GM23338 (cell line): ENCODE measurements around the gene TUBGCP2. TPM values are rescaled to one million over a fixed set of nuclear protein-coding genes. Genes with fewer than 3 reads are reported as not detected.

Experiments used
- ATAC-seq: fragments of 200-7000 bp; cut with Tn5 transposase; 3 replicates; pipeline ENCODE4 v1.9.1; 2020
- DNase-seq: peaks from one replicate; pipeline ENCODE4 v3.0.0-alpha.2; 2015; ENCODE audit warnings: low spot score
- H2AFZ ChIP-seq: fragments of 200-600 bp; sonication (generic); 2 replicates; pipeline ENCODE4 v1.8.0; 2016; ENCODE audit warnings: antibody characterized with exemption, mild to moderate bottlenecking, moderate library complexity
- H3F3A ChIP-seq: fragments of 200-600 bp; sonication (generic); replicated peaks from 2 replicates; pipeline ENCODE4 v1.8.0; 2017; ENCODE audit warnings: antibody characterized with exemption, mixed run types, low read depth
- H3K27ac ChIP-seq: fragments of 200-600 bp; sonication (generic); 2 replicates; pipeline ENCODE4 v1.6.1; 2016; ENCODE audit warnings: low read depth
- H3K27me3 ChIP-seq: fragments of 200-600 bp; sonication (generic); 2 replicates; pipeline ENCODE4 v1.8.0; 2016; ENCODE audit warnings: mild to moderate bottlenecking, mixed run types, moderate library complexity; ENCODE audit not compliant: insufficient read depth
- H3K36me3 ChIP-seq: fragments of 200-600 bp; sonication (generic); 2 replicates; pipeline ENCODE4 v1.8.0; 2016; ENCODE audit warnings: mild to moderate bottlenecking; ENCODE audit not compliant: insufficient read depth
- H3K4me1 ChIP-seq: fragments of 200-600 bp; sonication (generic); 2 replicates; pipeline ENCODE4 v1.8.0; 2016; ENCODE audit warnings: mild to moderate bottlenecking, moderate library complexity; ENCODE audit not compliant: insufficient read depth
- H3K4me2 ChIP-seq: fragments of 200-600 bp; sonication (generic); 2 replicates; pipeline ENCODE4 v1.7.1; 2017; ENCODE audit warnings: mixed run types
- H3K4me3 ChIP-seq: fragments of 200-600 bp; sonication (generic); 2 replicates; pipeline ENCODE4 v1.6.1; 2016; ENCODE audit warnings: mixed run types
- H3K79me2 ChIP-seq: fragments of 200-600 bp; sonication (generic); replicated peaks from 2 replicates; pipeline ENCODE4 v1.8.0; 2017; ENCODE audit warnings: mild to moderate bottlenecking; ENCODE audit not compliant: insufficient read depth
- H3K9me2 ChIP-seq: fragments of 200-600 bp; sonication (generic); 2 replicates; pipeline ENCODE4 v1.8.0; 2017; ENCODE audit not compliant: insufficient read depth
- H4K20me1 ChIP-seq: fragments of 200-600 bp; sonication (generic); replicated peaks from 2 replicates; pipeline ENCODE4 v1.8.0; 2017; ENCODE audit warnings: mild to moderate bottlenecking; ENCODE audit not compliant: insufficient read depth
- H3K27ac Mint-ChIP-seq: 2 replicates; pipeline ENCODE4 v1.8.0; 2020; ENCODE audit warnings: inconsistent platforms, mild to moderate bottlenecking, moderate library complexity, mixed read lengths
- H3K27me3 Mint-ChIP-seq: 3 replicates; pipeline ENCODE4 v1.8.0; 2022; ENCODE audit warnings: low read depth, mild to moderate bottlenecking, moderate library complexity, mixed read lengths, inconsistent platforms; ENCODE audit not compliant: insufficient read depth, poor library complexity
- H3K36me3 Mint-ChIP-seq: 3 replicates; pipeline ENCODE4 v1.8.0; 2021; ENCODE audit warnings: low read depth, mild to moderate bottlenecking, inconsistent platforms, moderate library complexity, mixed read lengths
- H3K4me1 Mint-ChIP-seq: 3 replicates; pipeline ENCODE4 v1.8.0; 2020; ENCODE audit warnings: mild to moderate bottlenecking, inconsistent platforms, mixed read lengths
- H3K4me3 Mint-ChIP-seq: 3 replicates; pipeline ENCODE4 v1.8.0; 2021; ENCODE audit warnings: moderate library complexity, mild to moderate bottlenecking, inconsistent platforms, mixed read lengths
- H3K9me3 Mint-ChIP-seq: 3 replicates; pipeline ENCODE4 v1.8.0; 2020; ENCODE audit warnings: moderate library complexity, mild to moderate bottlenecking, inconsistent platforms, mixed read lengths
- CREB1 ChIP-seq: fragments of 250-450 bp; sonication (Bioruptor Pico); IDR thresholded peaks from 2 replicates; pipeline ENCODE4 v1.5.0; 2020; ENCODE audit warnings: low read depth, mild to moderate bottlenecking, moderate library complexity
- POLR2AphosphoS5 ChIP-seq: IDR thresholded peaks from 2 replicates; pipeline ENCODE4 v1.6.1; 2016; ENCODE audit warnings: antibody characterized with exemption, low read depth
- STAT1 ChIP-seq: IDR thresholded peaks from one replicate; pipeline ENCODE4 v1.6.1; 2016; ENCODE audit warnings: antibody characterized with exemption; ENCODE audit not compliant: unreplicated experiment
- ZNF114 ChIP-seq: fragments of 250-450 bp; sonication (Bioruptor Pico); IDR thresholded peaks from 2 replicates; pipeline ENCODE4 v1.5.0; 2020; ENCODE audit warnings: mild to moderate bottlenecking, moderate library complexity
- ZNF331 ChIP-seq: fragments of 250-450 bp; sonication (Bioruptor Pico); IDR thresholded peaks from 2 replicates; pipeline ENCODE4 v1.5.0; 2020; ENCODE audit warnings: low read depth, mild to moderate bottlenecking, moderate library complexity
- ZNF462 ChIP-seq: fragments of 250-450 bp; sonication (Bioruptor Pico); IDR thresholded peaks from 2 replicates; pipeline ENCODE4 v1.5.0; 2020; ENCODE audit warnings: mild to moderate bottlenecking, moderate library complexity
- polyA plus RNA-seq: library from polyadenylated mRNA; unstranded; fragments of >200 nt; fragmentation: Nextera tagmentation; extraction: Ambion mirVana; gene quantifications from 2 replicates; pipeline ENCODE4 v1.2.1, GENCODE V29; 2016
- total RNA-seq: library from RNA; depleted of rRNA; stranded (reverse); fragments of >200 nt; shearing (Covaris generic); gene quantifications from 2 replicates; pipeline ENCODE4 v1.2.3, GENCODE V29; 2014
- TF ChIP-seq, protein P1 (sequence below): IDR thresholded peaks from one replicate; pipeline ENCODE4 v1.6.1; 2018; ENCODE audit warnings: antibody characterized with exemption; ENCODE audit not compliant: unreplicated experiment
- TF ChIP-seq, protein P2 (sequence below), 2 experiments: fragments of 200-600 bp in 1 of 2; sonication (generic) in 1 of 2; conservative IDR thresholded peaks; 2 replicates each; pipeline versions ENCODE4 v1.5.1 to v1.6.1; 2016 to 2017; ENCODE audit warnings: antibody characterized with exemption in 2 of 2, low read depth in 2 of 2, mild to moderate bottlenecking in 2 of 2, moderate library complexity in 1 of 2

TUBGCP2 gene
- total and polyA plus RNA-seq, 2 experiments from 2014 or later = 59.6 to 67.7 TPM

- TF ChIP-seq ZNF462 (CRISPR knock-in tag) (no peak), ZNF331 (CRISPR knock-in tag) (no peak), STAT1 (no peak)
- TF ChIP-seq, protein P1, sequence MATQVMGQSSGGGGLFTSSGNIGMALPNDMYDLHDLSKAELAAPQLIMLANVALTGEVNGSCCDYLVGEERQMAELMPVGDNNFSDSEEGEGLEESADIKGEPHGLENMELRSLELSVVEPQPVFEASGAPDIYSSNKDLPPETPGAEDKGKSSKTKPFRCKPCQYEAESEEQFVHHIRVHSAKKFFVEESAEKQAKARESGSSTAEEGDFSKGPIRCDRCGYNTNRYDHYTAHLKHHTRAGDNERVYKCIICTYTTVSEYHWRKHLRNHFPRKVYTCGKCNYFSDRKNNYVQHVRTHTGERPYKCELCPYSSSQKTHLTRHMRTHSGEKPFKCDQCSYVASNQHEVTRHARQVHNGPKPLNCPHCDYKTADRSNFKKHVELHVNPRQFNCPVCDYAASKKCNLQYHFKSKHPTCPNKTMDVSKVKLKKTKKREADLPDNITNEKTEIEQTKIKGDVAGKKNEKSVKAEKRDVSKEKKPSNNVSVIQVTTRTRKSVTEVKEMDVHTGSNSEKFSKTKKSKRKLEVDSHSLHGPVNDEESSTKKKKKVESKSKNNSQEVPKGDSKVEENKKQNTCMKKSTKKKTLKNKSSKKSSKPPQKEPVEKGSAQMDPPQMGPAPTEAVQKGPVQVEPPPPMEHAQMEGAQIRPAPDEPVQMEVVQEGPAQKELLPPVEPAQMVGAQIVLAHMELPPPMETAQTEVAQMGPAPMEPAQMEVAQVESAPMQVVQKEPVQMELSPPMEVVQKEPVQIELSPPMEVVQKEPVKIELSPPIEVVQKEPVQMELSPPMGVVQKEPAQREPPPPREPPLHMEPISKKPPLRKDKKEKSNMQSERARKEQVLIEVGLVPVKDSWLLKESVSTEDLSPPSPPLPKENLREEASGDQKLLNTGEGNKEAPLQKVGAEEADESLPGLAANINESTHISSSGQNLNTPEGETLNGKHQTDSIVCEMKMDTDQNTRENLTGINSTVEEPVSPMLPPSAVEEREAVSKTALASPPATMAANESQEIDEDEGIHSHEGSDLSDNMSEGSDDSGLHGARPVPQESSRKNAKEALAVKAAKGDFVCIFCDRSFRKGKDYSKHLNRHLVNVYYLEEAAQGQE = no peak
Measured at GRCh38 chr10:133298466-133298865, 10.2 kb downstream of the TUBGCP2 start (continued).

DNA sequence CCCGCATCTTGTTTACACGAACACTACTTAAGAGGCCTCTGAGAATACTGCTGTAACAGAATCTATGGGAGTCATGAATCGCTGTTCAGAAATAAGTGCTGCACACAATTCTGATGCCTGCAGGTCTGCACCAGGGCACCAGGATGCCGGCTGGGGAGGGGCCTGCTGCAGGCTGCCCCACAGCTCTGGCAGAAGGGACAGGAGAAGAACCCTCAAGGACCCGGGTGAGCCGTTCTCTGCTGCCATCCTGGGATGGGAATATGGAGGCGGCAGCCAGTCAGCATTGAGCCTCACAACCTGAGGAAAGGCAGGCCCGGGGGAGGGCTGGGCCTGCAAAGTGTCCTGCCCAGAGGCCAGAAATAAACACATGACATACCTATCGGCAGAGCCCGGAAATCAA, 11.2 kb downstream of the TUBGCP2 start:
- Histone ChIP-seq H3K27me3 (no peaks in the 10 kb centered on the region), H3K4me1 (no peaks in the 10 kb centered on the region), H3K4me3 (no peak overlapping the region), H3K36me3 (peaks cover 17% of the 10 kb centered on the region), H2AFZ (no peak overlapping the region), H4K20me1 (no peaks in the 10 kb centered on the region; the same call in 1 of the 2 replicates), H3F3A (no peaks in the 10 kb centered on the region; the same call in 1 of the 2 replicates), H3K79me2 (no peaks in the 10 kb centered on the region), H3K27ac (no peak overlapping the region), H3K4me2 (no peak overlapping the region), H3K9me2 (no peaks in the 10 kb centered on the region)
- Mint-ChIP-seq H3K27me3 (peaks cover 1% of the 10 kb centered on the region), H3K9me3 (no peaks in the 10 kb centered on the region), H3K4me3 (no peak overlapping the region), H3K27ac (no peak overlapping the region), H3K36me3 (peaks cover 68% of the 10 kb centered on the region), H3K4me1 (no peaks in the 10 kb centered on the region)
- no peak for TF ChIP-seq STAT1
- TF ChIP-seq ZNF114 (CRISPR knock-in tag) = no peak
- TF ChIP-seq, protein P1 = no peak
- no peak for TF ChIP-seq POLR2AphosphoS5
- TF ChIP-seq CREB1 = no peak
- TF ChIP-seq, protein P2, sequence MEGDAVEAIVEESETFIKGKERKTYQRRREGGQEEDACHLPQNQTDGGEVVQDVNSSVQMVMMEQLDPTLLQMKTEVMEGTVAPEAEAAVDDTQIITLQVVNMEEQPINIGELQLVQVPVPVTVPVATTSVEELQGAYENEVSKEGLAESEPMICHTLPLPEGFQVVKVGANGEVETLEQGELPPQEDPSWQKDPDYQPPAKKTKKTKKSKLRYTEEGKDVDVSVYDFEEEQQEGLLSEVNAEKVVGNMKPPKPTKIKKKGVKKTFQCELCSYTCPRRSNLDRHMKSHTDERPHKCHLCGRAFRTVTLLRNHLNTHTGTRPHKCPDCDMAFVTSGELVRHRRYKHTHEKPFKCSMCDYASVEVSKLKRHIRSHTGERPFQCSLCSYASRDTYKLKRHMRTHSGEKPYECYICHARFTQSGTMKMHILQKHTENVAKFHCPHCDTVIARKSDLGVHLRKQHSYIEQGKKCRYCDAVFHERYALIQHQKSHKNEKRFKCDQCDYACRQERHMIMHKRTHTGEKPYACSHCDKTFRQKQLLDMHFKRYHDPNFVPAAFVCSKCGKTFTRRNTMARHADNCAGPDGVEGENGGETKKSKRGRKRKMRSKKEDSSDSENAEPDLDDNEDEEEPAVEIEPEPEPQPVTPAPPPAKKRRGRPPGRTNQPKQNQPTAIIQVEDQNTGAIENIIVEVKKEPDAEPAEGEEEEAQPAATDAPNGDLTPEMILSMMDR (conservative IDR thresholded peaks at IDR 0.05; ENCODE audit: low read depth in 2 of 2) = no peak
- no peak for DNase-seq
- no peak for ATAC-seq
